NCI-H1694 (cell line): ENCODE results near the gene FPGS.
"Not testable (repeated sequence)": the region's sequence is repeated elsewhere in the genome, so short reads cannot be mapped to it uniquely, and the experiment has no call there.

ENCODE experiments used
- DNase-seq: peaks from one replicate; lab custom pipeline; 2025; lab: John Stamatoyannopoulos, UW

The FPGS gene

GRCh38 chr9:127838375-127839078, 35.8 kb downstream of the FPGS start:
- DNase-seq = no peak

GRCh38 chr9:127841087-127841835, 38.6 kb downstream of the FPGS start:
- DNase-seq = no peak

GRCh38 chr9:127844821-127845359, 42.2 kb downstream of the FPGS start:
- no peak for DNase-seq

- DNase-seq = not testable (repeated sequence)
These were observed 42.9 kb downstream of the FPGS start for GRCh38 chr9:127845619-127846018.

GRCh38 chr9:127846443-127847177, 43.9 kb downstream of the FPGS start:
- no peak for DNase-seq

- DNase-seq = no peak
These were observed 44.5 kb downstream of the FPGS start for GRCh38 chr9:127847178-127847510.

GRCh38 chr9:127847833-127848755, 45.4 kb downstream of the FPGS start:
- no peak for DNase-seq

GRCh38 chr9:127848756-127849504, 46.2 kb downstream of the FPGS start:
- no peak for DNase-seq

GRCh38 chr9:127850286-127850830, 47.7 kb downstream of the FPGS start:
- no peak for DNase-seq

- no peak for DNase-seq
These were observed 50.1 kb downstream of the FPGS start for GRCh38 chr9:127852829-127853228.

- DNase-seq = no peak
These were observed 50.9 kb downstream of the FPGS start for GRCh38 chr9:127853312-127854183.

GRCh38 chr9:127854184-127854806, 51.6 kb downstream of the FPGS start, which contains the start of gene ENG:
ENG (minus strand) TSS chr9:127854658; CDS start chr9:127854355, 303 bp downstream.
- DNase-seq = no peak

GRCh38 chr9:127854960-127855359, 52.3 kb downstream of the FPGS start:
- DNase-seq = no peak

GRCh38 chr9:127855522-127855921, 52.8 kb downstream of the FPGS start:
- no peak for DNase-seq

GRCh38 chr9:127856094-127856728, 53.5 kb downstream of the FPGS start:
- DNase-seq = no peak

- DNase-seq = no peak
These were observed 54.0 kb downstream of the FPGS start for GRCh38 chr9:127856729-127857116.

- no peak for DNase-seq
These were observed 54.6 kb downstream of the FPGS start for GRCh38 chr9:127857278-127857677.

- peak; percentile 9 for DNase-seq
These were observed 55.4 kb downstream of the FPGS start for GRCh38 chr9:127858041-127858512.
